HG03378 (cell line): Measurements from ENCODE around the gene HLCS.
"Not testable (repeated sequence)": the region's sequence is repeated elsewhere in the genome, so short reads cannot be mapped to it uniquely, and the experiment has no call there.

Source experiments
- ATAC-seq: cut with Tn5 transposase; IDR thresholded peaks from one replicate; pipeline ENCODE4 v1.9.1; 2021; ENCODE audit warnings: mild to moderate bottlenecking, moderate library complexity; ENCODE audit not compliant: unreplicated experiment

The HLCS gene

DNA sequence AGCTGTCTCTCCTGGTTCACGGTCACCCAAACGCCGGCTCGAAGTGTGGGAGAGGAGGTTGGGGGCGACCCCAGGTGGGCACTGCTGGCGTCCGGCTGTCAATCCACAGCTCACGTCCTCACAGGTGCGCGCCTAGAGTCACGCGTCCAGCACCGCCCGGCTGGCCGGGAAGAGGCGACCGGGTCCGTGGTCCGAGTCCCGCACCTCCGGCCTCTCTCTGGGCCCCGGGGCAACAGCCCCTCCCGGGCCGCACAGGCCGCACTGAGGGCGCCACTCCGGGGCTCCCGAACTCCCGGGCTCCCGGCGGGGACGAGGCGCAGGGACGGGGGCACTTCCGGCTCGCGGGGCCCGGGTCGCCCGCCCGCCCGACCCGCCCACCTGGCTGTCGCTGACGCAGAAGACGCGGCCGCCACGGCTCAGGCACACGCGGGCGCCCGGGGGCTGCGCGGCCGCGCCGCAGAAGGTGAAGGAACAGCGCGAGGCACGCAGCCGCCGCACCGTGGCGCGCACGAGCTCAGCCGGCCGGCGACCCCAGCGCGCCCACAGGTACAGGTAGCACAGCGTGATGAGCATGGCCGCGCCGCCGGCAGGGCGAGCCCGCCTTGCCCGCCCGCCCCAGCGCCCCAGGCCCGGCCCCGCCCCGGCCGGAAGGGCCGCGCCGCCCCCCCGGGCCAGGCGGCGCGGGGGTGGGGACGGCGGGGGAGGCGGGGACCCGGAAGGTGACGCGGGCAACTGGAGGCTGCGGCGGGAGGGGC, at the start of gene HLCS:
Gene HLCS (minus strand): TSS at position 604 of the 755 bp plus-strand sequence. CDS start 31 bp downstream, at position 573.
- ATAC-seq: no peak

DNA sequence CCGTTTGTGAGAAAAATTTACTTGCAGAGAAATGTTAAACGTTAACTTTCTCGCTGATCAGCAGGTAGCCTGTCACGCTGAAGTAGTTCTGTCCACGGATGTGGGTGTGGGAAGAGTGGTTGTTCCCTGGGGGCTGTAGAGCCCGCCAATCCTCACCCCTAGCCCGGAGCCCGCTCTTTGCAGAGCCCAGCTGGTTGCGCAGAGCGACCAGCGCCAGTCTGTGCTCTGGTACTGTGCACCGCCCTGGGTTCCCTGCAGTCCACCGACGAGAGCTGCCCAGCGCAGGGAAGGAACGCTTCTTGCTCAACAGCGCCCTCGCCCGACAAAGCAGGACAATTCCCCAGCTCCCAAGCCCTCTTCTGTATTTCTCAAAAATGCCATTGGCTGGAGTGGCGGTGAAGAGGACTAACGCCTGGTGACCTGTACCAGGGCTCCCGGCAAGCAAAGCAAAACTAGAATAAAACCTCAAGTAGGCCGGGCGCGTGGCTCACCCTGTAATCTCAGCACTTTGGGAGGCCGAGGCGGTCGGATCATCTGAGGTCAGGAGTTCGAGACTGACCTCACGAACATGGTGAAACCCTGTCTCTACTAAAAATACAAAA, 43.4 kb upstream of the HLCS start:
- peak; percentile 91 for ATAC-seq

DNA sequence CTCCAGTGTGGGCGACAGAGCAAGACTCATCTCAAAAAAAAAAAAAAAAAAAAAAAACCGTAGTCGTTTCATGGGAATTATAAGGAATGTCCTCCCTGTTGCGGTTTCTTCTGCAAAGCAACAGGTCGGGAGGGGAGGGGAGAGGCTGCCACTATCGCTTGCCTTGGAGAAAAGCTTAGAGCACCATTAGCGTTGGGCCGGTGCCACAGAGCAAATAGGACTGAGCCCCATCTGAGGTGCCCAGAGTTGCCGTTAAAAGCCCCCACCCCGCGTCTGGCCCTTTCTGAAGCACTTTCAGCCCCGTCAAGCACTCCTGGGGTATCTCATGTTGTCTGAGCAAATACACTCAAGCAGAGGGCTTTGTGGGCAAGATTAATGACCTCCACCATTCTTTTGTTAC, 42.3 kb upstream of the HLCS start:
- ATAC-seq: no peak

DNA sequence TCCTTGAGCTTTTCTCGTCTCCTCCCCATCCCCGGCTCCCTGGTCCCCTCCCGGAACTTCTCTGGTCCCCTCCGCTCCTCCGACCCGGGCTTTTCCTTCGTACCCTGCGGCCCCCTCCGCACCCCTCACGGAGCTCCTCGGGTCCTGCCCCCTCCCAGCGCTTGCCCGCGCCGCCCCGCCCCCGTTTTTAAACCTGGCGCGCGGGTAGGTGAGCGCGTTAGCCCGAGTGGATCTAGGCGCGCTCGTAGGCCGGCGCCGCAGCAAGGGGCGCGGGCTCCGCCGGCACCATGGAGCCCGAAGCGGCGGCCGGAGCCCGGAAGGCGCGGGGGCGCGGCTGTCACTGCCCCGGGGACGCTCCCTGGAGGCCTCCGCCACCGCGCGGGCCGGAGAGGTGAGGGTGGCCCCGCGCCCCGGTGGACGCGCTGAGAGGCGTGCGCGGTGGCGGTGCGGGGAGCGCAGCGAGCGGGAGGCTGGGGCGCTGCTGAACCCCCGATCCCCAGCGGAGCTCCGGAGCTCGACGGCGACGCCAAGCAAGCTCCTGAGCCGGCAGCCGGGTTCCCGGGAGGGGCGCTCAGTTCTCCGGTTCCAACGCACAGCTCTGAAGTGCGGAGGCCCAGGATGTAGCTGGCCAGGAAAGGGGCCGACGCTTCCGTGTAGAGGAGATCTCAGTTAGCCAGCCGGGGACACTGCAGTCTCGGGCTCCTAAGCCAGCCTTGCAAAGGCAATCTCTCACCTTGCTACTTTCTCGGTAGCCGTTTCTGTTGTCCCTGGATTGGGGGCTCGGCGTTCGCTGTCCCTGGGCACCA, 40.2 kb upstream of the HLCS start, which contains the start of gene RIPPLY3:
Gene RIPPLY3 (plus strand): TSS at position 217 of the 806 bp plus-strand sequence. CDS start 71 bp downstream, at position 288.
- no peak for ATAC-seq

DNA sequence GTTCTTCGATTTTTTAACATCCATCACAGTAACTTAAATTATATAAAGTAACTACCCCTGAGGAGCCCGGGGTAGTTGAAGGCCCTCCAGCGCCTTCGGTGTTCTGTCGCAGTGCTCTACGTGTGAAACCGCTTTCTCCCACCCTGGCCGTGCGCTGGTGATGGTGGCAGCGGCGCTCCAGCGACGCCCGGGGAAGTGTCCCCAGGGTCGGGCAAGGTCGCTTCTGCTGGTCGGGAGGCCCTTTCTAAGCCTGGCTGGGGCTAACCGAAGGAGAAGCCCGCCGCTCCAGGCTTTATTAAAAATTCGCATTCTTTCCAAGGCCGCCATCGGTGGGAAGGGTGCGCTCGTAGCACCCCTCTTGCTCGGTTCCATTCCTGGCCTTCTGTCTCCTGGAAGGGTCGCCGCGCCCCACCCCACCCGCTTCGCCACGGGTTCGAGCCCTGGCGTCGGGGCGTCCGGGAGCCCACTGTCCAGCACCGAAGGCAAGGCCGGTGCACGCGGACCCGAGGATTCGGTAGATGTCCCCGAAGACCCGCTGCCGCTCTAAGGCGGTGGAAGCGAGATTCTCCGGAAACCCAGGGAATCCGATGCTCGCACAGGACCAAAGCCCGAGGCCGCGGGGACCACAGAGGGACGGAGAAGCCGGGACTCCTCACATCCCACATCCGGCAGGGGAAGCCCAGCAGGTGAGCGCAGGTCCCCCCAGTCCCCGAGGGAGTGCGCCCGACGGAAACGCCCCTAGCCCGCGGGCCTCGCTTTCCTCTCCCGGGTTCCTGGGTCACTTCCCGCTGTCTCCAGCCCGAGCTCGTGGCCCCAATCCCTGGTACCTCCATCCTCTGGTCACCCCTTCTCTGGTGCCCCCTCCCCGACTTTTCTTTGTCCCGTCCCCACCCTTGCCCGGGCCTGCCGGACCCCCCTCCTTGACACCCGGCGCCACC, 39.3 kb upstream of the HLCS start:
- no peak for ATAC-seq

DNA sequence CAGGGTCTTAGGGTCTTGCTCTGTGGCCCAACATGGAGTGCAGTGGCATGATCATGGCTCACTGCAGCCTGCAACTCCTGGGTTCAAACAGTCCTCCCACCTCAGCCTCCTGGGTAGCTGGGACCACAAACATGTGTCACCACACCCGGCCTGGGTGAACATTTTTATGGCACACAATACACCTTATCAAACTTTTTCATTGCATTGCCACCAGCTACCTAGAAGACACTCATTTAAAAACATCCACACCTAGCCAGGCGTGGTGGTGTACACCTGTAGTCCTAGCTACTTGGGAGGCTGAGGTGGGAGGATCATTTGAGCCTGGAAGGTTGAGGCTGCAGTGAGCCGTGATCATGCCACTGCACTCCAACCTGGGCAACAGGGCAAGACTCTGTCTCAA, 37.4 kb upstream of the HLCS start:
- ATAC-seq: not testable (repeated sequence)

DNA sequence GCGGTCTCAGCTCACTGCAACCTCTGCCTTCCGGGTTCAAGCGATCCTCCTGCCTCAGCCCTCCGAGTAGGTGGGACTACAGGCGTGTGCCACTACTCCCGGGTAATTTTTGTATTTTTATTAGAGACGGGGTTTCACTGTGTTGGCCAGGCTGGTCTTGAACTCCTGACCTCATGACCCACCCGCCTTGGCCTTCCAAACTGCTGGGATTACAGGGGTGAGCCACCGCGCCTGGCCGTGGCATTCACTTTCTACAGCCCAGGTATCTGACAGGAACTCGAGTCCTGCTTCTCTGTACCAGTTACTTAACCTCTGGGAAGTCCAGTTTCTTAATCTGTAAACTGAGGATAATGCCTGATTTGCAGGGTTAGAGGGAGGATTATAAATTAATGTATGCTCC, 36.4 kb upstream of the HLCS start:
- not testable (repeated sequence) for ATAC-seq

DNA sequence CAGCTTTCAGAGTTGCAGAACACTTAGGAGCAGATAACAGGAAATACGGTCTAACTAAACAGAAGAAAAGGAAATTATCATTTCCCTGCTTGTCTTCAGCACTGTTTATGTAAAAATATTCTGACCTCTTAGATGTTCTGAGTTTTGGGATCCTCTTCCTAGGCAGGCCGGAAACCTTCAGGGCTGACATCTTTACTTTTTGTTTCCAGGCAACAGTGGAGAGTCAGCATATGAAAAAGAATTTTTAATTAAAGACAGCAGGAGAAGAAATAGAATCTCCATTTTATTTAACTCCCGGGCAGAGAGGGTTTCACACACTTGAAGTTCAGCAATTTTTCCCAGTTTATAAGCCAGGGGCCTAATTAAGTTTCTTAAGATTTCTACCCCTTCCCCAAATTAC, 35.0 kb upstream of the HLCS start:
- no peak for ATAC-seq

DNA sequence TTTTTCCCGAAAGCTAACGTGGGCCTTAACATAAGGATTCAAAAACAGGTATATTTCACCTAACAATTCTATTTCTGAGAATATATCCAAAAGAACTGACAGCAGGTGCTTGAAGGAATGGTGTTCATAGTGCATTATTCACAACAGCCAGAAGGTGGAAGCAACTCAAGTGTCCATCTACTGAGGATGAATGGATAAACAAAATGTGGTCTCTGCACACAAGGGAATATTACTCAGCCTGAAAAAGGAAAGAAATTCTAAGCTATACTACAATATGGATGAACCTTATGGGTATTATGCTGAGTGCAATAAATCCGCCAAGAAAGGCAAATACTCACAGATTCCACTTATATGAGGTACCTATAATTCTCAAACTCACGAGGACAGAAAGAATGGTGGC, 33.9 kb upstream of the HLCS start:
- no peak for ATAC-seq

DNA sequence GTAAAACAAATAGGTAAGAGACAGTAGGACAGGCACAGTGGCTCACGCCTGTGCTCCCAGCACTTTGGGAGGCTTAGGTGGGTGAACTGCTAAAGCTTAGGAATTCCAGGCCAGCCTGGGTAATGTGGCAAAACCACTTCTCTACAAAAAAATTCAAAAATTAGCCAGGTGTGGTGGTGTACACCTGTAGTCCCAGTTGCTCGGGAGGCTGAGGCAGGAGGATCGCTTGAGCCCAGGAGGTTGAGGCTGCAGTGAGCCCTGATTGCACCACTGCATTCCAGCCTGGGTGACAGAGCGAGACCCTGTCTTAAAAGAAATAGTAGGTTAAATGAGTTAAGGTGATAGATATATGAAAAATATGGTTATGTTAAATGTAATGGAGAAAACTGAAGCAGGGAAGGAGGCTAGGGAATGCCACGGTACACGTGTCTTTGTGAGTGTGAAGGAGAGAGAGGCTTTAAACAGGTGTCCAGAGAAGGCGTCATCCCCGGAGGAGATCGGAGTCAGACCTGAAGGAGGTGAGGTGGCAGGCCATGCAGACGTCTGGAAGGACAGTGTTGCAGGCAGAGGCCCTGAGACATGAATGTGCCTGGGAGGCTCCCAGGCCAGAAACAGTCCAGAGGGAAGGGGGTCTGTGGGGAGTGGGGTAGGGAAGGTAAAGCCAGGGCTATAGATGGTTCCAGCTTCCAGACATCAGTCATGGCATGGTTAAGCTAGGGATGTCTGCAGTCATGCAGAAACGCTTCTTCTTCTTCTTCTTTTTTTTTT, 32.8 kb upstream of the HLCS start:
- no peak for ATAC-seq

DNA sequence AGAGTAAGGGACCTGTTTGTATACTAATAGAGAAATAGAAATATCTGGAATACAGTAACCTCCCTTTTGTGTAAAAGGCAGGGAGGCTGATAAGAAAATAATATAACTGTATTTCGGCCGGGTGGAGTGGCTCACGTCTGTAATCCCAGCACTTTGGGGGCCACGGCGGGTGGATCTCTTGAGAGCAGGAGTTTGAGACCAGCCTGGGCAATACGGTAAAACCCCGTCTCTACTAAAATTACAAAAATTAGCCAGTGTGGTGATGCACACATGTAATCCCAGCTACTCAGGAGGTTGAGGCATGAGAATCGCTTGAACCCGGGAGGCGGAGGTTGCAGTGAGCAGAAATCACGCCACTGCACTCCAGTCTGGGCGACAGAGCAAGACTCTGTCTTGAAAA, 28.8 kb upstream of the HLCS start:
- ATAC-seq: not testable (repeated sequence)

DNA sequence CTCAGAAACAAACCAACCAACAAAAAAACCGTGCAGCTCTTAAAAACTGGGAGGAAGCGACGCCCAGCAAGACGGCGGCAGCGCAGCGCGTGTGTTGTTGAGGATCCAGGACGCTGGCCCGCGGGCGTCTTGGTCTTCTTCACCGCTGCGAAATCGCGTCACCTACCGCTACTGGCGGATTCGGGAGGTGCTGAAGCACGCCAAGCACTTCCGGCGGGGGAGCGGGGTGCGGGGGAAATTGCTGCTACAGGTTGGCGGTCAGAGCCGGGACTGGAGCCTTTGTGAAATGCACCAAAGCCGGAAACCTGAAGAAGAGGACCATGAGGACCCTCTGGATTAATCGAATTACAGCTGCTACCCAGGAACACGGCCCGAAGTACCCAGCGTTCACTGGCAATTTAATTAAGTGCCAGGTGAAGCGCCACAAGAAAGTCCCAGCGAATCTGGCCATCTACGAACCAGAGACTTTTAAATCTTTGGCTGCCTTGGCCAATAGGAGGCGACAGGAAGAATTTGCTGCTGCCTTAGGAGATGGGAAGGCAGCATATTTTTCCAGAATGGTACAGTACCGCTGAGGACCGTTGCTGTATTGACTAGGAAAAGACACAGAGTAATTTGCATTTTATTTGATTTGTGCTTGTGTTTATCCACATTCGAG, 28.2 kb upstream of the HLCS start:
- ATAC-seq: no peak

DNA sequence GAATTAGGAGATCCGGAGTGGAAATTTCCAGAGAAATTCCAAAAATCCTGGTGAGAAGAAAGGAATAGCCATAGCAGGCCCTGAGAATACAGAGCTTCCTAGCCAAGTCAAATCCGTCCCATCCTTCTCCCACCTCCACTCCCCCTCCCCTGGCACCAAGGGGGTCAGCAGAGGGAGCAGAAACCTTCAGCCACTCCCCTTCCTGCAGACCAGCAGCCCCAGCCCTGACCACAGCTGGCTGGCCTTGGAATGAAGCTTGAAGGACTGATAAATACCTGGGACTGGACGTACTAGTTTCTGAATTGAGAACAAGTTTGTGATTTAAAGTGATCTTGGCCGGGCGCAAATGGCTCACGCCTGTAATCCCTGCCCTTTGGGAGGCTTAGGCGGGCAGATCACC, 26.2 kb upstream of the HLCS start:
- ATAC-seq: no peak

DNA sequence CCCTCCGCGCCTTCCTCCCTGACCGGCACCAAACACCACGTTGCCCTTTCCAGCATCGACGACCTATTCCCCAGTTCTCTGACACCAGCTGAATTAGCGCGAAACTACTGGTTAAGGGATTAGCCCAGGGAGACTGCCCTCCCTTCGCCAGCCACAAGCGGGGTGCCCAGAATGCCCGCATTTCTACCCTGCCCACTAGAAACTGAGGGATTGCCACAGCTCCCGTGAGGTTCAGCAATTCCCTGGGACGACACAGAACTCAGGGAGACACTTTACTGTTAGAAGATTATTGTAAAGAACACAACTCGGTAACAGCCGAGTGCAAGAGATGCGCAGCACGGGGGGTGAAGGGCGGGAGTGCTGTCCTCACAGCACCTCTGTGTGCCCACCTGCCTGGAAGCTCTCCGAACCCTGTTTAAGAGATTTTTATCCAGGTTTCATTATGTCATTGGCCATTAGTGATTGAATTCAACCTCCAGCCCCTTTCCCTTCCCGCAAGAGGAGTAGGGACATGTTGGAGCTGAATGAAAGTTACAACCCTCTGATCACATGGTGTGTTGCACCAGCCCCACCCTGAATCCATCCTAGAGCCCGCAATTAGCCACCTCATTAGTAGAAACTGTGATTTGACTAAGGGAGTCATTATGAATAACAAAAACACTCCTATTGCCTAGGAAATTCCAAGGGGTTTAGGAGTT, 24.2 kb upstream of the HLCS start:
- ATAC-seq: no peak

DNA sequence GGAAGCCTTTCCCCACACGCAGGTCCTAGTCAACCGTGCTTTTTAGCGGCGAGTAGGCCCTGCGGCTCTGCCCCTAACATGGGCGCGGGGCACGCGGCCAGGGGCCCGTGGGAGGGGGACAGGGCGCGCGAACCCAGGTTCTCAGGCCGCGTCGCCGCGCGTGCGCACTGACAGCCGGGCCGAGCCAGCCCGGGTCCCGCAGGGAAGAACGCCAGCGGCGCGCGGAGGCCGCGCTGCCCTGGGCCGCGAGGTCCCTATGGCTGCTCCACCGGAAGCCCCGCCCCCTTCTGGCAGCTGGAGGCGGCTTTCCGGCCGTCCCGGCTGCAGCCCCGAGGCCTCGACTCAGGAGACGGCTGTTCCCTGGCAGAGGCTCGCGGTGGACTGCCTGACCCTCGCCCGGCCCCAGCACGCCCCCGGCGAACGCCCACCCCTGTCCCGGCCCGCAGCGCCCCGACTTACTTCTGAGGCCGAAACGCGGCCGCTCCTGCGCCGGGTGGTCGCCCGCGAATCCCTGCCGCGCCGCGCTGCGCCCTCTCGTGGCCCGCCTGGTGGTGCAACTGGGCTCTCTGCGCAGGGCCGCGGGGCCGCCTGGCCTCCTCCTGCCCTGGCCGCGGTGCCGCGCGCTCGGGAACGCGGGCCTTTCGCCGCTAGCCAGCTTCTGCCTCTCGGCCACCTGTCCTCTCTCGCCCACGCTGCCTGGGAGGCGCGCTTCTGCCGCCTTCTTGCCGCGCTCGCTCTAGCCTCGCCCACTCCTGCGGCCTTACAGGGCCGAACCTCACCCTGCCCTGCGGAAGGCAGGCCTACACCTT, 23.4 kb upstream of the HLCS start:
- peak; percentile 67 for ATAC-seq

DNA sequence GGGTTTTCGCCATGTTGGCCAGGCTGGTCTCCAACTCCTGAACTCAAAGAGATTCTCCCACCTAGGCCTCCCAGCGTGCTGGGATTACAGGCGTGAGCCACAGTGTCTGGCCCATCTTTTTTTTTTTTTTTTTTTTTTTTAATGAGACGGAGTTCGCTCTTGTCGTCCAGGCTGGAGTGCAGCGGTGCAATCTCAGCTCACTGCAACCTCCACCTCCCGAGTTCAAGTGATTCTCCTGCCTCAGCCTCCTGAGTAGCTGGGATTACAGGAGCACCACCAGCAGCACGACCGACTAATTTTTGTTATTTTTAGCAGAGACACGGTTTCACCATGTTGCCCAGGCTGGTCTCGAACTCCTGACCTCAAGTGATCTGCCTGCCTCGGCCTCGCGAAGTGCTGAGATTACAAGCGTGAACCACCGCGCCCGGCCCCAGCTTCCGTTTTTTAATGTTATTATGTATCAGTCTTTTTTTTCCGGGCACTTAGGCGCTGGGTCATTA, 22.8 kb upstream of the HLCS start:
- ATAC-seq: not testable (repeated sequence)

DNA sequence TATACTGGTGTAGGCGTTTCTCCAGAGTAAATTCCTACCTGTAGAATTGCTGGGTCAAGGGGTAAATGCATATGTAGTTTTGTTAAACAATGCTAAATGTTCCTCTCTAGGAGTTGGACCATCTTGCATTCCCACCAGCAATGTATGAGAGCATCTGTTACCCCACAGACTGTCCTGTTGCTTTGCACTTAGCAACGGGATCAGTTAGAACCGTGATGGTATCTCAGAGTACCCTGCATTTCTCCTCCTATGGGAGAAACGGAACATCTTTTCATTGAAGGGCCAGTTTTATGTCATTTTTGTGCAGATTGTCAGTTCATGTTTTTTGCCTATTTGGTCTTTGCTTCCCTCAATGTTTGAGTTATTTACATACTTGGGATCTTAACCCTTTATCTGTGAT, 22.1 kb upstream of the HLCS start:
- ATAC-seq: no peak

DNA sequence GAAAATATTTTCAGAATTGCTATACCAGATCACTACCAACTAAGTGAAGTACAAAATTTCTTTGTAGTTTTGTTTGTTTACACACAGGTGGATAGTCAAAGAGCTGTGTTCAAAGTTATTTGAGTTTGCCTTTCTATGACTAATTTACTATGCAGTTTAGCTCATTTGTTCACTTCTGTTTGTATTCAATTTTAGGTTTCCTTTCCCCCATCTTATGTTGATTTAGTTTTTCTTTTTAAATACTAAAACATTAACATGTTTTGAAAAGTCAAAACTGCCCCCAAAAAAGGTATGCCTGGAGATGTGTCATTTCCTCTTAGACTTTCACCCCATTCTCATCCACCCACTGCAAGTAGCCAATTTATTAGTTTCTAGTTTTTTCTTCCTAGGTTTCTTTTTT, 21.4 kb upstream of the HLCS start:
- no peak for ATAC-seq
